ENCODE data around the gene PKNOX1. TPM values are rescaled to one million over a fixed set of nuclear protein-coding genes. Genes with fewer than 3 reads are reported as not detected.

Gene PKNOX1, protein sequence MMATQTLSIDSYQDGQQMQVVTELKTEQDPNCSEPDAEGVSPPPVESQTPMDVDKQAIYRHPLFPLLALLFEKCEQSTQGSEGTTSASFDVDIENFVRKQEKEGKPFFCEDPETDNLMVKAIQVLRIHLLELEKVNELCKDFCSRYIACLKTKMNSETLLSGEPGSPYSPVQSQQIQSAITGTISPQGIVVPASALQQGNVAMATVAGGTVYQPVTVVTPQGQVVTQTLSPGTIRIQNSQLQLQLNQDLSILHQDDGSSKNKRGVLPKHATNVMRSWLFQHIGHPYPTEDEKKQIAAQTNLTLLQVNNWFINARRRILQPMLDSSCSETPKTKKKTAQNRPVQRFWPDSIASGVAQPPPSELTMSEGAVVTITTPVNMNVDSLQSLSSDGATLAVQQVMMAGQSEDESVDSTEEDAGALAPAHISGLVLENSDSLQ
- total RNA-seq = 18.1 TPM
- long read RNA-seq, full-length matches to known transcripts = 16 of 21 reads
- long read RNA-seq, partial matches to known transcripts = 3 of 21 reads
- long read RNA-seq, other reads (novel, unspliced or antisense) = 2 of 21 reads

DNA sequence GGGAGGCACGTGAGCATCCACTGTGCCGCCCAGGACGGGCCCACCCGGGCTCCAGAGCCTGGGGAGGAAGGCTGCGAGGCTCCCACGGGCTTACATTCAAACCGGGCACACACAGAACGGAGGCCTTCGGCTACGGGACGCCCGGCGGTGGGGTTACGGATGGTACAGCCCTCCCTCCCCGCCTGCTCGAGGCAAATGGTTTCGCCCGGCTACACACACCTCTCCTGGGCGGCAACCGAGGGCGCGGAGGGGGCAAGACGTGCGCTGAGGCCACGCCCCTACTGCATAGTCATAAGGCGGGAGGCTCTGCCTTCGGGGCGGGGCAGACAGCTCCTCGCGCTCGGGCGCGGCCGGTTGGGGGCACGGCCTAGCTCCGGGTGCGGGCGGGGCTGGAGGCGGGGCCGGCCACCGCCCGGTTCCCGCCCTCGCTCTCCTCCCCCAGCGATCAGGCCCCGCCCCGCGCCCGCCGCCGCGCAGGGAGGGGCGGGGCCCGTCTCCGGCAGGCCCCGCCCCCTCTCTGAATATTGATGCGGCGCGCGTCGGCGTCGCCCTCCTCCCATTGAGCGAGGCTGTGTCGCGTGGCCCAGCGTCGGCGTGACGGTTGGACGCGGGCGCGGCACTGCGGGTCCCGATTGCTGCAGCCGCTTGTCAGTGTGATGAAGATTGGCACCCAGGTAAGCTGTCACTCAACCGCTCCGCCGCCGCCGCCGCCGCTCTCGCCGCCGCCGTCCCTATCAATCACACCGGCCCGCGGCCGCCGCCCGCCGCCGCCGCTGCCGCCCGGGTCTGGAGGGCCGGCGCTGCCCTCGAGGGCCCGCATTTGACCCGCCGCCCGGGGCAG is at the start of gene PKNOX1:
TSS of gene PKNOX1 (plus strand) at position 572 of the 841 bp plus-strand sequence. CDS start 29,820 bp downstream, outside the sequence.
- peak; percentile 100 for DNase-seq (ENCODE audit: low spot score)

DNA sequence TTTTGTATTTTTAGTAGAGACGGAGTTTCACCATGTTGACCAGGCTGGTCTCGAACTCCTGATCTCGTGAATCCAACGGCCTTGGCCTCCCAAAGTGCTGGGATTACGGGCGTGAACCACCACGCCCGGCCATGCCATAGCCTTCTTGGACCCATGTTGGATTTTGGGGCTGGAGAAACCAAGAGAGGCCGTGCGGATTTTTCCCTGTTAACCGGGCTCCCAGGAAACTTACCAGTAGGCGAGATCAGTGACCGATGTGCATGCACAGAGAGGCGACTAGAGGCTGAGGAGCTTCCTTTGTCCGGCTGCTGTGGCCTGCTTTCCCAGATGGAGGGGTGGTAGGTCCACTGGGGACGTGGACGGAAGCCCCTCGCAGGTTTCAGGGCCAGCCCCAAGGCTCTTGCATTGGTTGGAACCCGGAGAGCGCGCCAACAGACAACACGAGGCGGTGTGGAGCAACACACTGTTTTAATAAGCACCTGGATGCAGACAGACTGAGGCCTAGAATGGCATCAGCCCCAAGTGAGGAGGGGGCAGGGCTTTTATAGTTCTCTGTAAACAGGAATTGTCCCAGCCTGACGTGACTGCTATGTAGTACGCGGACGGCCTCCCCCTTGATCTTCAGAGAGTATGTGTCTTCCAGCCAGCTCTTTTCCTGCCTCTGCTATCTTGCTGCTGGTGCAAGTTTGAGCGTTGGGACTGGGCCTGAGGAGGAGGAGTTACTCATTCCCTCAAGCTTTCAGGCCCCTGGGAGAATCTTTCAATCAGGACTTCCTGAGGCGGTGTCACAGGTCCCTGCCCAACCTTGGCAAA is 49.0 kb upstream of the PKNOX1 start, which contains the start of gene ERVH48-1:
TSS of gene ERVH48-1 (minus strand) at position 517 of the 813 bp plus-strand sequence. CDS start 6,624 bp downstream, outside the sequence.
- DNase-seq (ENCODE audit: low spot score) = no peak

DNA sequence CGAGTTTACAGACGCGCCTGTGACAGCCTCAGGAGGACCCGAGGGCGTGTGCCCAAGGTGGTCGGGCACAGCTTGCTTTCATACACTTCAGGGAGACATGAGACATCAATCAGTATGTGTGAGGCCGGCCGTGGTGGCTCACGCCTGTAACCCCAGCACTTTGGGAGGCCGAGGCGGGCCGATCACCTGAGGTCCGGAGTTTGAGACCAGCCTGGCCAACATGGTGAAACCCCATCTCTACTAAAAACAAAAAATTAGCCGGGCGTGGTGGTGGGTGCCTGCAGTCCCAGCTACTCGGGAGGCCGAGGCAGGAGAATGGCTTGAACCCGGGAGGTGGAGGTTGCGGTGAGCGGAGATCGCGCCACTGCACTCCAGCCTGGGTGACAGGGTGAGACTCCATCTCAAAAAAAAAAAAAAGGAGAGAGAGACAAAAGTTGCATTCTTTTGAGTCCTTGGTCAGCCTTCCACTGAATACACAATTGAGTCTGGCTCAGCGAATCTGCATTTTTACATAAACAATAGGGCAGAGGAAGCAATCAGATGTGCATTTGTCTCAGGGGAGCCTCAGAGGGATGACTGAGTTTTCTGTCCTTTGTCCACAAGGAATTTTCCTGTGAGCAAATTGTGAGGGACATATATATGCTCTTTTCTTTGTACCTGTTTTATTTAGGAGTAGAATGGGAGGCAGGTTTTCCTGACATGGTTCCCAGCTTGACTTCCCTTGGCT is 46.7 kb upstream of the PKNOX1 start:
- peak; percentile 65 for DNase-seq (ENCODE audit: low spot score)

DNA sequence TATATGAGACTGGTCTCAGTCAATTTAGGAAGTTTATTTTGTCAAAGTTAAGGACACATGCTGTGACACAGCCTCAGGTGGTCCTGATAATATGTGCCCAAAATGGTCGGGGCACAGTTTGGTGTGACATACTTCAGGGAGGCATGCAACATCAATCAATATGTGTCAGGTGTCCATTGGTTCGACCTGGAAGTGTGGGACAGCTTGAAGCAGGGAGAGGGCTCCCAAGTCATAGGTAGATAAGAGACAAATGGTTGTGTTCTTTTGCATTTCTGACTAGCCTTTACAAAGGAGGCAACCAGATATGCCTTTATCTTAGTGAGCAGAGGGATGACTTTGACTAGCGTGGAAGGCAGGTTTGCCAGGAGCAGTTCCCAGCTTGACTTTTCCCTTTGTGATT is 44.4 kb upstream of the PKNOX1 start:
- peak; percentile 12 for DNase-seq (ENCODE audit: low spot score)

DNA sequence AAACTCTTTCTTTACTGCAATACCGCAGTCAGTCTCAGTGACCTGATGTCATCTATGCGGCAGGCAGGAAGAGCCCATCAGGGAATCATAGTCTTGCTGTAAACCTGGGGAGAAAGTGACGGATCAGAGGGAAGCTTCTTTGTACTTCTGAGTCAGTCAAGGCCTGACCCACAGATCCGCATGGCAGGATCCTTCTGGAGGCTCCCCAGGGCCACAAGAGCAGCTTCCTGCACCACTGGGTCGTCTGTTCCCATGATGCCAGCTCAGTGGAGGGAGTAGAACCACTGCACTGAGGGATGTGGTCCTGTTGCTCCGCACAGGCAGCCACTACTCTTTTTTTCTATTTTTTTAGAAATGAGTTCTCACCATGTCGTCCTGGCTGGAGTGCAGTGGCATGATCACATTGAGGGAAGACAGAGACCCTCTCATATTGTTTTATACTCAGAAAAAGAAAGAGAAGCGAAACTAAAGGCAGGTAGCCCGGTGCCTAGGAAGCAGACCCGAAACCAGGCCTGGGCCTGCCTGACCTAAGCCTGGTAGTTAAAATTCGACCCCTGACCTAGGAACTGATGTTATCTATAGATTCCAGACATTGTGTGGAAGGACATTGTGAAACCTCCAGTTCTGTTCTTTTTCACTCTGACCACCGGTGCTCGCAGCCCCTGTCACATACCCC is 42.7 kb upstream of the PKNOX1 start:
- peak; percentile 33 for DNase-seq (ENCODE audit: low spot score)

DNA sequence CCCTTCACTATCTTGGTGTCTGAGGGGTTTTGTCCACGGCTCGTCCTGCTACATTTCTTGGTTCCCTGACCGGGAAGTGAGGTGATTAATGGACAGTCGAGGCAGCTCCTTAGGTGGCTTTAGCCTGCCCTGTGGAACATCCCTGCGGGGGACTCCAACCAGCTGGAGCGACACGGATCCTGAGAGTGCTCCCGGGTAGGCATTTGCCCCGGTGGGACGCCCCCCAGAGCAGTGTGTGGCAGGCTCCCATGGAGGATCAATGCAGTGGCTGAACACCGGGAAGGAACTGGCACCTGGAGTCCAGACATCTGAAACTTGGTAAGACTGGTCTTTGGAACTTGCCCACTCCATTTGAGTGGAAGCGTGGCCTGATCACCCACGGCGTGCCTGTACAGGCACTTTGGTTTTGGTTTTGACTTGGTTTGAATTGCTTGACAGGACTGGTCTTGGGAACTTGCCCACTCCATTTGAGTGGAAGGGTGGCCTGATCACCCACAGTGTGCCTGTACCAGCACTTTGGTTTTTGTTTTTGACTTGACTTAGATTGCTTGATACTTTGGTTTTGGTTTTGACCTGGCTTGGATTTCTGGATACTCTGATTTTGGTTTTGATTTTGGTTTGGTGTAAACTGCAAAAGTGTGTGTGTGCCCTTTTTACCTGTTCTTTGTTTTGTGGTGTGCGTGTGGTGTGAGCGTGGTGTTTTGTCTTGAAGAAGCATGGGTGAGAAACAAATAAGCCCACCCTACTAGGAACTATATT is 41.8 kb upstream of the PKNOX1 start:
- peak; percentile 85 for DNase-seq (ENCODE audit: low spot score)

DNA sequence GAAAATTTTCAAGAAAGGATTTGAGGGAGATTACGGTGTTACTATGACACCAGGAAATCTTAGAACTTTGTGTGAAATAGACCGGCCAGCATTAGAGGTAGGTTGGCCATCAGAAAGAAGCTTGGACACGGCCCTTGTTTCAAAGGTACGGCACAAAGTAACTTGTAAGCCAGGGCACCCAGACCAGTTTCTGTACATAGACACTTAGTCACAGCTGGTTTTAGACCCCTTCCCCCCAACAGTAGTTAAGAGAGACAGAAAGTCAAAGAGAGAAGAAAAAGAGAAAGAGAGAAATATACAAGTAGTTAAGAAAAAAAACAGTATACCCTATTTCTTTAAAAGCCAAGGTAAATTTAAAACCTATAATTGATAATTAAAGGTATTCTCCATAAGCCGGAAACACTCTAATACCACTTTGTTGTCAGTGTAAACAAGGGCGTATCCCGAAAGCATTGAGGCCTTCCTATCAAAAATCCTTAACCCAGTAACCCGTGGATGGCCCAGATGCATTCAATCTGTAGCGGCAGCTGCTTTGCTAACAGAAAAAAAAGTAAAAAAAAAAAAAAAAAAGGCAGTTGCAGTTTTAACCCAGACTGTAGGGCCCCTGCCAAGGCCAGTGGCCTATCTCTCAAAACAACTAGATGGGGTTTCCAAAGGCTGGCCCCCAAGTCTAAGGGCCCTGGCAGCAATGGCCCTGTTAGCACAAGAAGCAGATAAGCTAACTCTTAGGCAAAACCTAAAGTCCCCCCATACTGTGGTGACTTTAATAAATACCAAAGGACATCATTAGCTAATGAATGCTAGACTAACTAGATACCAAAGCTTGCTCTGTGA is 41.0 kb upstream of the PKNOX1 start:
- peak; percentile 12 for DNase-seq (ENCODE audit: low spot score)

DNA sequence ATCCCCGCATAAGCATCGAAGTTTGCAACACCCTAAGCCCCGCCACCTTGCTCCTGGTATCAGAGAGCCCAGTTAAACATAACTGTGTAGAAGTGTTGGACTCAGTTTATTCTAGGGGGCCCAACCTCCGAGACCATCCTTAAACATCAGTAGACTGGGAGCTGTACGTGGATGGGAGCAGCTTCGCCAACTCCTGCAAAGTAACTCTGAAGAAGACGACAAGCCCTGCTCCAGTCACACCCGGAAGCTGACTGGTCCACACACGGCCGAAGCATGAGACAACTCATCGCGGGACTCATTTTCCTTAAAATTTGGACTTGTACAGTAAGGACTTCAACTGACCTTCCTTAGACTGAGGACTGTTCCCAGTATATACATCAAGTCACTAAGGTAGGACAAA is 40.4 kb upstream of the PKNOX1 start:
- DNase-seq (ENCODE audit: low spot score) = peak; percentile 37

DNA sequence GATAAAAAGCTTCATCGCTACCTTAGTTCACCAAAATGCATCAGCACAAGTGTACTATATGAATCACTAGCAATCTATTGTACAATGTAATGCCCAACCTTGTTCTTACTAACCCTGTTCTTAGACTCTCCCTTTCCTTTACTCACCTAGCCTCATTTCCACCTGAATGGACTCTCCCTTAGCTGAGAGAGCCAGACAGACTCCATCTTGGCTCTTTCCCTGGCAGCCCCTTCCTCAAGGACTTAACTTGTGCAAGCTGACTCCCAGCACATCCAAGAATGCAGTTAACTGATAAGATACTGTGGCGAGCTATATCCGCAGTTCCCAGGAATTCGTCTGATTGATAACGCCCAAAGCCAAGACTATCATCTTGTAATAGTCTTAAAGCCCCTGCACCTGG is 38.0 kb upstream of the PKNOX1 start:
- DNase-seq (ENCODE audit: low spot score) = peak; percentile 6

DNA sequence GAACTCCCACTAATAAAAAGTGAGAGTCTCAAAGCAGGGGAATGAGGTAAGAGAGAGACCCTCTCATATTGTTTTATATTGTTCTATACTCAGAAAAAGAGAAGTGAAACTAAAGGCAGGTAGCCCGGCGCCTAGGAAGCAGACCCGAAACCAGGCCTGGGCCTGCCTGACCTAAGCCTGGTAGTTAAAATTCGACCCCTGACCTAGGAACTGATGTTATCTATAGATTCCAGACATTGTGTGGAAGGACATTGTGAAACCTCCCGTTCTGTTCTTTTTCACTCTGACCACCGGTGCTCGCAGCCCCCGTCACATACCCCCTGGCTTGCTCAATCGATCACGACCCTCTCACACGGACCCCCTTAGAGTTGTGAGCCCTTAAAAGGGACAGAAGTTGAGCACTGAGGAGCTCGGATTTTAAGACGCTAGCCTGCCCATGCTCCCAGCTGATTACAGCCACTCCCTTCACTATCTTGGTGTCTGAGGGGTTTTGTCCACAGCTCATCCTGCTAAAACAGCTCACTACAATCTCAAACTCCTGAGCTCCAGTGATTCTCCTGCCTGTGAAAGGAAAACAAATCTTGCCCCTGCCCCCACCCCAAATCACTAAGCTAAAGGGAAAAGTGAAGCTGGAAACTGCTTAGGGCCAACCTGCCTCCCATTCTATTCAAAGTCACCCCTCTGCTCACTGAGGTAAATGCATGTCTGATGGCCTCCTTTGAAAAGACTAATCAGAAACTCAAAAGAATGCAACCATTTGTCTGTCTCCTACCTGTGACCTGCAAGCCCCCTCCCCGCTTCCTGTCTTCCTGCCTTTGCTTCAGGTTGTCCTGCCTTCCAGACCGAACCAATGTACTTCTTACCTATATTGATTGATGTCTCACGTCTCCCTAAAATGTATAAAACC is 37.1 kb upstream of the PKNOX1 start:
- DNase-seq (ENCODE audit: low spot score) = peak; percentile 37

DNA sequence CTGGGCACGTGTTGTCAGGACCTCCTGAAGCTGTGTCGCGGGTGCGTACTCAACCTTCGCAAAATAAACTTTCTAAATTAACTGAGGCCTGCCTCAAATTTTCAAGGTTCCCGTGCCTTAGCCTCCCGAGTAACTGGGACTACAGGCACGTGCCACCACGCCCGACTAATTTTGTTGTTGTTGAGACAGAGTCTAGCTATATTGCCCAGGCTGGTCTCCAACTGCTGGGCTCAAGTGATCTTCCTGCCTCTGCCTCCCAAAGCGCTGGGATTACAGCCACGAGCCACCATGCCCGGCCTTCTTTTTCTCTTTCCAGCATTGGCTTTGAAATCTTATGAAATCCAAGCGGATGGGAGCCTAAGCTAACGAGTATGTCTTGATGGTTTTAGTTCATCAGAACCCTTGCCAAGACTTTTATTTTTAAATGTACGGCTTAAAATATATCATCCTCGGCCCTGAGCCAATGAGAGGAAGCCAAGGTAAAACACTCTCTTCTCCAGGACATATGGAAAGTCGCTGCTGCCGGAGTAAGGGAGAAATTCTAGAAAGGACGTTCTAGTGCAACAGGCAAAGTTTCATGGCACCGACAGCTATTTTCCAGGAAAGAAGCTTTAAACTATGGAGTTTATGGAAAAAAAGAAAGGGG is 36.3 kb upstream of the PKNOX1 start:
- DNase-seq (ENCODE audit: low spot score) = peak; percentile 47

DNA sequence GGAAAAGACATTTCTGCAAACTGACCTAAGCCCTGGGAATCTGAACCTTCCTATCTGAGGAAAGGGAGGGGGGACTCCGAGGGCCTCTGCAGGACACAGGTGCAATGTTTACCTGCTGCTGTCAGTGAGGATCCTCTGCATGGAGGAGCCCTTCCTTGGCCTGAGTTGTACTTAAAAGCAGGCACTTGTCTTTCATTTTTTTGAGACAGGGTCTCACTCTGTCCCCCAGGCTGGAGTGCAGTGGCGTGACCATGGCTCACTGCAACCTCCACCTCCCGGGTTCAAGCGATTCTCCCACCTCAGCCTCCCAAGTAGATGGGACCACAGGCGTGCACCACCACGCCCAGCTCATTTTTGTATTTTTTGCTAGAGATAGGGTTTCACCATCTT is 35.8 kb upstream of the PKNOX1 start:
- DNase-seq (ENCODE audit: low spot score) = peak; percentile 73

DNA sequence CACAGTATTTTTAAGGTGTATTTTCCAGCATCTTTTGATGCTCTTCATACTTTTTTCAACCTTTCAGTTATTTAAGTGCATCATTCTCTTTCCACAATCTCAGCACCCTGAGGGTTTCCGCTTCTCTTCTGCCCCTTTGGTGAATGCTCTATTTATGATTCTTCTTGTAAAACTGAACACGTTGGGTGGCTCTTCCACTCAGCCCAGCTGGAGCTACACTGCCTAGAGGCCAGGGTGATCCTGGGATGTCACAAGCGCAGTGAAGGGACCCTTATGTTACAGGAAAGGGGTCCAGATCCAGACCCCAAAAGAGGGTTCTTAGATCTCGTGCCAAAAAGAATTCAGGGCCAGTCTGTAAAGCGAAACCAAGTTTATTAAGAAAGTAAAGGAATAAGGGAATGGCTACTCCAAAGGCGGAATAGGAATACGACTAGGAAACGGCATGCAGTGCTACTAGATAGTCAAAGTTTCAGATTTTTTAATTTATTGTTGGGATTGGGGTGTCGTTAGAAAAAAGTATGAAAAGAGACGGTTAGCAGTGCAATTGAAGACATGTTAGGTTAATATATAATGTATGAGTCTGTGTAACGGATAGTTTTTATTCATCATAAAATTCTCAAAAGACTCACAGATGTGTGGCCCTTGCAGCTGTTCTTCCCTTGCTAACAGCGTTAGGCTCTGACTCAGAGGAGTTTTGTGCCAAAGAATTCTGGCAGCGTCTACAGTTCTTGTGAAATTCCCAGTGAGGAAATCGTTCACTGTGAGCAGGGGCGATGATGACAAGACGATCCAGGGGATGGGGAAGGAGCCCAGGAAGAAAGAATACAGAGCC is 34.6 kb upstream of the PKNOX1 start:
- DNase-seq (ENCODE audit: low spot score) = peak; percentile 5

DNA sequence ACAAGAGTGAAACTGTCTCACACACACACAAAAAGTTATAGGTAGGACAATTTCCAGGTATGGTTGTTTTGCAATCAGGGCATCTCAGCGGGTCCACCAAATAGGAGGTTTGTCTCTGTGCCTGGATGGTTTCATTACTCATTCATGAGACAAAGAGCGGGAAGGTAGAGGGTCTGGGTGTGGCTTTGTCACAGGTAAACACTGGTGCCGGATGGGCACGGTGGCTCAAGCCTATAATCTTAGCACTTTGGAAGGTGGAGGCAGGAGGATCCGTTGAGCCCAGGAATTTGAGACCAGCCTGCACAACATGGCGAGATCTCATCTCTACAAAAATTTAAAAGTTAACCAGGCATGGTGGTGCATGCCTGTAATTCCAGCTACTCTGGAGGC is 32.7 kb upstream of the PKNOX1 start:
- DNase-seq (ENCODE audit: low spot score) = peak; percentile 37

DNA sequence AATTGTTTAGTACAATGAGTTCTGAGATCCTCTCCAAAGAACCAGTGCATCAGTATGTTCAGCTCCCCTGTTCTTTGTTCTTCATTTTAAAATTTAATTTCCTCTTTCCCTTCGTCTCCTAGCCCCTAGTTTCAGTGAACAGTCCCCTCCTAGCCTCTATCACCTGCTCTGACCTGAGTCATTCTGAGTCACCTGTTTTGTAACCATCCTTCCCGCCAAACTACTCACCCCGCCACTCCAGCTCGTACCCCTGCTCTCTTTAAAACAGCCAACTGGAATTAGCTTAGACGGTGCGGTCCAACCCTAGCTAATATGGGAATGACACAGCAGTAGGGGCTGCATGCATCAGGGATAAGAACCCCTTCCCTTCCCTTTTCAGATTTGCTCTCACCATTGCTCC is 32.1 kb upstream of the PKNOX1 start:
- DNase-seq (ENCODE audit: low spot score) = peak; percentile 11
